ENCODE data around the gene ZNRF1.

GRCh38 chr16:75104836-75105235 lies 106.0 kb downstream of the ZNRF1 start:
- TF ChIP-seq CTCF (IDR thresholded peaks at IDR 0.05) (no peak), POLR2A (IDR thresholded peaks at IDR 0.05) (no peak)

All from right lobe of liver (tissue), 4 donors.